GM12891 (cell line): Measurements from ENCODE around the gene PPP5C.
"Not testable (repeated sequence)": the region's sequence is repeated elsewhere in the genome, so short reads cannot be mapped to it uniquely, and the experiment has no call there.

ENCODE experiments used
- DNase-seq: peaks from one replicate; pipeline ENCODE4 v3.0.0; 2011; ENCODE audit warnings: low spot score; ENCODE audit not compliant: insufficient read length
- FAIRE-seq: peaks from 2 replicates; lab custom pipeline; 2011; peaks lifted over from hg19 to GRCh38; lab: Jason Lieb, UNC
- PAX5 ChIP-seq: IDR thresholded peaks from 2 replicates; pipeline ENCODE4 v1.6.1; 2011; ENCODE audit warnings: low read length, moderate library complexity, mild to moderate bottlenecking; ENCODE audit not compliant: insufficient read depth, severe bottlenecking
- POLR2A ChIP-seq: IDR thresholded peaks from 2 replicates; pipeline ENCODE4 v1.6.1; 2011; ENCODE audit warnings: low read depth, low read length, control low read depth
- POLR2AphosphoS5 ChIP-seq: IDR thresholded peaks from 2 replicates; pipeline ENCODE4 v1.6.1; 2011; ENCODE audit warnings: low read depth, low read length, control low read depth
- POU2F2 ChIP-seq: IDR thresholded peaks from 2 replicates; pipeline ENCODE4 v1.6.1; 2011; ENCODE audit warnings: low read depth, mild to moderate bottlenecking, control low read depth, low read length, moderate library complexity
- SPI1 ChIP-seq: IDR thresholded peaks from 2 replicates; pipeline ENCODE4 v1.6.1; 2011; ENCODE audit warnings: low read depth, low read length, control low read depth
- TAF1 ChIP-seq: IDR thresholded peaks from 2 replicates; pipeline ENCODE4 v1.6.1; 2011; ENCODE audit warnings: low read depth, low read length, control low read depth

The PPP5C gene

DNA sequence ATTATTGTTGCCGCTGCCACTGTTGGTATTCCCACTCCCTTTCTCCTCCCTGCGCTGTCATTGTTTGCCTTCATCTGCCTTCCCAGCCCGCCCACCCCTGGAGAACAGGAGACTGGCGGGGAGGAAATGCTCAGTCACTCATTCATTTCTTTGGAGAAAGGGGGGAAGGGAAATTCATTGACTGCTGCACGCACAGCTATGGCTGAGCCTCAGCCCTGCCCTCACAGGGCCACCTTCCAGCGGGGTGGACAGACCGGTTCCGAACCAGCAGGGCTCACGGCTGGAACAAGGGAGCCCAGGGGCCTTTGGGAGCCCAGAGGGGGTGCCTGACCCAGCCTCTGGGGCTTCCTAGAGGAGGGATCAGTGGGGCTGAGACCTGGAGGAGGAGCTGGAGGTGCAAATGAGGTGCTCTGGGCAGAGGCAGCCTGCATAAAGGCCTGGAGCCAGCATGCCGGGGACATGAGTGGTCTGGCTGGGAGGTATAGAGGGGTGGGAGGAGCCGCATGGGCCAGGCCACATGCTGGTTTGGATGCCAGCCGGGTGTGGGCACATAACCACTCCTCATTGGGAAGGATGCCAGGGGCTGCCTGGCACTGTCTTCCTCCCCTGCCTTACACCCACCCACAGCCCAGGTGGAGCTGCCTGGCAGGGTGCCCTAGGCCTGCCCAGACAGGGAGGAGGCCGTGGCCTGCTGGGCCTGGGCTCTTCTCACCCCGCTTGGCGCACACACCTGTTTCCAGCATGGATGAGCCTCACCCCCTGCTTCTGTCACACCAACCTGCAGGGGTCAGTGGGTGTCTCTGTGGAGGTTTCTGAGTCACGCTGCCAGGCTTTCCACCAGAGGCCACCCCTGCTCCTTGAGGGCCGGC, 26.8 kb downstream of the PPP5C start:
- DNase-seq = no peak
- TF ChIP-seq POLR2AphosphoS5 (no peak), SPI1 (no peak)
- no peak for FAIRE-seq

DNA sequence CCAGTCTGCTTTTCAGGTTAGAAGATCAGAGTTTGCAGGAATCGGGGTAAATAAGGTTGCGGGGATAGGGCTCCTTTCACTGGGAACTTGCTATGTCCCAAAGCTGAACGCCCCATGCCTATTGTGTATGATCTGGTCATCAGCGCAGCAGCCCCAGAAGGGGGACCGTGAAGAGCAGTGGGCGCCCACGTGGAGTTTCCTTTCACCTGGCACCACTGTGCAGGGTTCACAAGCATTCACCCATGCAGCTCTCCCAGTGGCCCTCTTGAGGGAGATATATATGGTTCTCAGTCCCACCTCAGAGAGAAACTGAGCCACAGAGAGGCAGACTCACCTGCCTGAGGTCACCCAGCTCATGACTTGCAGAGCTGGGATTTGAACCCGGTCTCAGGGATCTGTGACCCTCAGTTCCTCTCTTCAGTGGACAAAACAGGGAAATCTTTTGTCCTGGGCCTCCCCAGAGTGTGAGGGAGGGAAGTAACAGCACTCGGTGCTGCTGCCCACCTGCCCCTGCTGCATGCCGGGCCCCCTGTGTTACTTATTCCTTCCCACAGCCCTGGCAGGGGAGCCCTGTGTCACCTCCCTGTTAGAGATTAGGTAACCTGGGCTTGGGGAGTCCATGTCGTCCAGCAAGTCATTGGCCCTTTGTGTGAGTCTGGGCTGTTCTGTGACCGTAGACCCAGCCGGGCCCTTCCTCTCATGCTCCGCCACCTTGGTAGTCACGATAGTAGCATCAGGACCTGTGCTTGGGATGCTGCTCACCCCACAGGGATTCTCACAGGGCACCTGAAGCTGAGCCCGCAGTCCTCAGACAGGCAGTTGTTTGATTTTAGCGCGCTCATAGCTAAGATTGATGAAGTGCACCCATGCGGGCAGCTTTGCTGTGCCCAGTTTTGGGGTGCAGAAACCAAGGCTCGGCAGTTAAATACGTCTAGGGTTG, 27.9 kb downstream of the PPP5C start:
- FAIRE-seq (no peak), DNase-seq (no peak)
- TF ChIP-seq POLR2A = no peak
- no peak for TF ChIP-seq TAF1
- no peak for TF ChIP-seq POLR2AphosphoS5
- TF ChIP-seq POU2F2 = no peak
- TF ChIP-seq PAX5 = no peak
- TF ChIP-seq SPI1 = no peak

DNA sequence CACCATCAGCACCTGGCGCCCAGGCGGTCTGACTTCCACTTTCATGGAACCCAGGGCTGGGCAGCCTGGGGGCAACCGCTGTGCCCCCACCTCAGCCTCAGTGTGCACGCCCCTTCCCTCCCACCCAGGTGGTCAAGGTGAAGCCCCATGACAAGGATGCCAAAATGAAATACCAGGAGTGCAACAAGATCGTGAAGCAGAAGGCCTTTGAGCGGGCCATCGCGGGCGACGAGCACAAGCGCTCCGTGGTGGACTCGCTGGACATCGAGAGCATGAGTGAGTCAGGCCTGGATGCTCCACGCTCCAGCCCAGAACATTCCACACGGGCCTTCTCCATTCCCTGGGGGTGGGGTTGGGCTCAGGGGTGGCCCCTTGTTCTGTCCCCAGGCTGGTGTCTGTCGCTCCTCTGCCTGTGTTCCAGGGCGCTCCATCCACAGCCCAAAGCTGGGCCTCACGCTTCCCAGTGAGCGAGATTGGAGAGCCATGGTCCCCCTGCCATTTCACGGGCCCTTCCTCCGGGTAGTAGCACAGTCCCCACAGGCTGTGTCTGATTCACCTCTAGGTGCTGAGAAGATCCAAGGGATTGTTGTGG, 28.7 kb downstream of the PPP5C start:
- not testable (repeated sequence) for FAIRE-seq, DNase-seq

DNA sequence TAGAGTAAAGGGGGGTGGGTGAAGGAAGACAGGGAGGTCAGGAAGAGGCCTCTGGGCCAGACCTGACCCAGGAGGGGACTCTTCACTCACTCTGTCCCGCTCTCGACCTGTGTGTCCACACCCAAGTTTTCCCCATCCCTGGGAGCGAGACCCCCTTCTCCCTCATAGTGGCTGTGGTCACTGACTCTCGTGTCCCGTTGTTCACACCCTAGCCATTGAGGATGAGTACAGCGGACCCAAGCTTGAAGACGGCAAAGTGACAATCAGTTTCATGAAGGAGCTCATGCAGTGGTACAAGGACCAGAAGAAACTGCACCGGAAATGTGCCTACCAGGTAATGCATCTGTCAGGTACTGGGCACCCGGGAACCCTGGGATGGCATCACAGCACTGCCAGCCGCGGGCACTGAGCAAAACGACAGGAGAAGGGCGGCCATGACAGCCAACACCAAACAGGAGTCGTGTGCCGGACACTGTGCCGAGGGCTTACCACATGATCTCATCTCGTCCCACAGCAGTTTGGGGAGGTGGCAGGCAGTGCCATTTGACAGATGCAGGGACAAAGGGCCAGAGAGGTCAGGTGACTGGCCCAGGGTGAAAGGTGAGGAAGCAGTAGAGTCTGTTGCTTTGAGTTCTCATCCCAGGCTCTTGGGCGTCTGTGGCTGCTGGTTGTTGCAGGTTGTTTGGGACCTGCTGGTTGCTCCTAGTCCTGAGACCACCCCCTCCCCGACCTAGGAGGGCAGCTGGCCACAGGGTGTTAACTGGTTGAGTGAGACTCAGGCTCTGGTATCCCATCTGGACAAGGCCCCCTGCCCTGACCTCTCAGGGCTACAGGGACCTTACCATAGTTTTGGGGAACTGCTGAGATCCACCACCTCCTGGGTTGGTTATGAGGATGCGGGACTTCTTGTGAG, 29.6 kb downstream of the PPP5C start:
- FAIRE-seq (no peak), DNase-seq (no peak)

DNA sequence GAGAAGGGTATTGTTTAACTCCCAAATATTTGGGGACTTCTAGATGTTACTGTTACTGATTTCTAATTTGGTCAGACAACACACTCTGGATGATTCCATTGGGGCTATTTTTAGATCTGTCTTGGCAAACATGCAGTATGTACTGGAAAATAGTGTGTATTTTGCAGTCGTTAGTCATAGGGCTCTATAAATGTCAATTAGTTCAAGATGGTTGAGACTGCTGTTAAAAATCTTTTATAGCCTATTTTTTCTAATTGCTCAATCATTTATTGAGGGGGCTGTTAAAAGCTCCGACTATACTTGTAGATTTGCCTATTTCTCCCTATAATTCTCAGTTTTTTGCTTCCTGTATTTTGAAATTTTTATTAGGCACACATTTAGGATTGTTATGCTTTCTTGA, 31.4 kb downstream of the PPP5C start:
- TF ChIP-seq TAF1 = no peak
- no peak for TF ChIP-seq POLR2A
- TF ChIP-seq POU2F2 = no peak
- no peak for TF ChIP-seq POLR2AphosphoS5
- no peak for TF ChIP-seq SPI1
- TF ChIP-seq PAX5 = no peak
- DNase-seq (no peak), FAIRE-seq (no peak)

More for the DNA sequence above, 29.6 kb downstream of the PPP5C start:
- TF ChIP-seq POLR2A = no peak
- no peak for TF ChIP-seq POLR2AphosphoS5
- no peak for TF ChIP-seq PAX5
- TF ChIP-seq SPI1 = no peak
- TF ChIP-seq TAF1 = no peak
- no peak for TF ChIP-seq POU2F2

DNA sequence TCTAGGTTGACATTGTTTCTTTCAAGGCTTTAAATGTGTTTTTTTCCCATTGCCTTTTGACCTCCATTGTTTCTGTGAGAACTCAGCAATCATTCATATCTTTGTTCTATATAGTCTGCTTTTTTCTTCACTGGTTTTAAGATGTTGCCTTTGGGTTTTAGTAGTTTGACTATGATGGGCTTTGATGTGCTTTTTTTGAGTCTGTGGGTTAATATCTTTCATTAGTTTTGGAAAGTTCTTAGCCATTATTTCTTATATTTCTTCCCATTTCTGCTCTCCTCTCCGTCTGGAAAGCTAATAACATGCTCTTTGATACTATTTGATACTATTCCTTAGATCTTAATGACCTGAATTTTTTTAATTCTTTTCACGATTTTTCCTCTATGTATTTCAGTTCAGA, 33.8 kb downstream of the PPP5C start:
- no peak for TF ChIP-seq POLR2AphosphoS5
- no peak for TF ChIP-seq POLR2A
- TF ChIP-seq SPI1 = no peak
- no peak for TF ChIP-seq POU2F2
- no peak for TF ChIP-seq PAX5
- no peak for TF ChIP-seq TAF1
- DNase-seq (no peak), FAIRE-seq (no peak)

DNA sequence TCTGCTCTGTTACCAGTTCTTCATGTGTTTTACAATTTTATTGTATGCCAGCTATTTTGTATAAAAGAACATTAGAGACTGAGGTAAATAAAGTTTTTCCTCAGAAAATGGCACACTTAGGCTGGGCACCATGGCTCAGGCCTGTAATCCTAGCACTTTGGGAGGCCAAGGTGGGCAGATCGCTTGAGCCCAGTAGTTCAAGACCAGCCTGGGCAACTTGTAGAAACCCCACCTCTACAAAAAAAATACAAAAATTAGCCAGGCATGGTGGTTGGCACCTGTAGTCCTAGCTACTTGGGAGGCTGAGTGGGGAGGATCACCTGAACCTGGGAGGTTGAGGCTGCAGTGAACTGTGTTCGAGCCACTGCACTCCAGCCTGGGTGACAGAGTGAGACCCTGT, 34.5 kb downstream of the PPP5C start:
- no peak for TF ChIP-seq POU2F2
- no peak for TF ChIP-seq POLR2A
- TF ChIP-seq SPI1 = no peak
- TF ChIP-seq PAX5 = no peak
- TF ChIP-seq TAF1 = no peak
- TF ChIP-seq POLR2AphosphoS5 = no peak
- FAIRE-seq = no peak
- DNase-seq = no peak

DNA sequence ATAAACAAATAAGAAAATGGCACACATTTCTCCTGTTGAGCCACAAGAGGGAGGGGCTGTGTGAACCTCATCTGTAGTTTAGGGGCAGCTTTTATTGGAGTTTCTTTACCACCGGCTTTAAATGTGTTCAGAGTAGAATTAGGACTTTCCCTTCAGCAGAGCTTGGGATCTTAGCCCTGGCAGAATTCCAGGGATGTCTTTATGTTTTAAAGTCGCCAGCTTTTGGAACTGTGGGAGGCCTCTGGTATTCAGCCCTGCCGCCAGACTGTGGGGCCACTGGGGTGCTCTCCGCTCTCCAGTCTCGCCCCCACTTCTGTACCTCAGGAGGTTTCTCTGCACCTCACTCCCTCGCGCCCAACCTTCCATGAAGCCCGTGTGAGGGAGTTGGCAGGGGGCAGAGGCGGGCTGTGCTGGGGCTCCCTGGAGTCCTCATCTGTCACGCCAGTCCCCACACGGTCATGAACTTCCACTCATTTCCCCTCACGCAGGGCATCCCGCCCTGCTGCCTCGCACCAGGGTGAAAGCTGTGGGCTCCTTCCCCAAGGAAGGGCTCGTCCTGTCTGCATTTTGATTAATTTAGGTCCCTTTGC, 35.0 kb downstream of the PPP5C start:
- TF ChIP-seq SPI1 (no peak), PAX5 (no peak), POLR2A (no peak), POLR2AphosphoS5 (no peak), TAF1 (no peak), POU2F2 (no peak)
- DNase-seq (no peak), FAIRE-seq (no peak)
